HFFc6 (cell line): ENCODE results near the gene RILP. TPM values are rescaled to one million over a fixed set of nuclear protein-coding genes. Genes with fewer than 3 reads are reported as not detected.

ENCODE experiments used
- DNase-seq: peaks from one replicate; pipeline ENCODE4 v3.0.0-alpha.2; 2018
- H3K27ac Mint-ChIP-seq: 2 replicates; pipeline ENCODE4 v1.8.0; 2020; ENCODE audit warnings: mild to moderate bottlenecking, mixed read lengths
- H3K27me3 Mint-ChIP-seq: 2 replicates; pipeline ENCODE4 v1.8.0; 2021; ENCODE audit warnings: mild to moderate bottlenecking, moderate library complexity, mixed read lengths; ENCODE audit not compliant: insufficient read depth
- H3K36me3 Mint-ChIP-seq: 2 replicates; pipeline ENCODE4 v1.8.0; 2021; ENCODE audit warnings: low read depth, mixed read lengths
- H3K4me1 Mint-ChIP-seq: 2 replicates; pipeline ENCODE4 v1.8.0; 2020; ENCODE audit warnings: low read depth, mixed read lengths
- H3K4me3 Mint-ChIP-seq: 2 replicates; pipeline ENCODE4 v1.8.0; 2020; ENCODE audit warnings: mild to moderate bottlenecking, moderate library complexity, mixed read lengths
- H3K9me3 Mint-ChIP-seq: 2 replicates; pipeline ENCODE4 v1.8.0; 2020; ENCODE audit warnings: mild to moderate bottlenecking, mixed read lengths
- total RNA-seq, 6 experiments: library from RNA; stranded (reverse); fragmentation: NEBNext Ultra II Directional; extraction: Animal tissue kit (Norgen Biotek cat#: 25700); gene quantifications; 2 replicates in 1 of 6; 3 replicates in 5 of 6; pipeline ENCODE4 v1.2.3, GENCODE V29; 2021
- TF ChIP-seq, protein P1 (sequence below): fragments of 200-600 bp; sonication (generic); IDR thresholded peaks from 2 replicates; pipeline ENCODE4 v1.5.0; 2021; ENCODE audit warnings: antibody characterized with exemption, mild to moderate bottlenecking

The RILP gene
- total RNA-seq, 6 experiments from 2014 or later = 4.6 to 6.5 (median 5.0) TPM

DNA sequence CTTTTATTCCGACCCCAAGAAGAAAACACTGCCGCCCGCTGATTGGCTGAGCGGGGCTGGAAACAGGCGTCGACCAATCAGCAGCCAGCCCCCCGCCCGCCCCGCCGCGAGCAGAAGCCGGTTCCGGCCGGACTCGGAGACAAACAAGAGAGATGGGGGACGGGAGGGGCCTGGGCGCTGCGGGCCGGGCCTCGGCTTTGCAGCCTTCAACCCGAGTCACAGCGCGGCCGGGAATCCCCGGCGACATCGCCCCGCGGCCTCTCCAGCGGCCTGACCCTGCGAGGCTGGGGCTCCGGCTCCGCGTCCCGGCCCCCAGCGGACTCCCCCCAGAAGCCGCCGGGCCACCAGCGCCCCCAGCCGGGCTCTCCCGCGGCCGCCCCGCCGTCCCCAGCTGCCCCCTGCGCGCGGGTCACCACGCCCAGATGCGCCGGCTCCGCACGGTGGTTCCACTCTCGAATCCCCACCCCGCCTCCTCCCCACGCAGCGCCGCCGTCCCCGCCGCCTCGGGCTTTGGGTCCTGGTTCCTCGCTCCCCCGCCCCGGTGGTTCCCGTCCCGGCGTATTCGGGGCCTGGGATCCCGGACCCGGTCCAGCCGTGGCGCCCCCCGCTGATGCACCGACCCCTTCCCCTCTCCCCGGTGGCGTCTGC lies 20.7 kb downstream of the RILP start:
- H3K9me3 Mint-ChIP-seq = no peaks in the 10 kb centered on the region
- H3K4me3 Mint-ChIP-seq = peak overlapping the region; percentile 87
- peak; percentile 89 for DNase-seq
- H3K4me1 Mint-ChIP-seq = peaks cover 26% of the 10 kb centered on the region
- peaks cover 20% of the 10 kb centered on the region for H3K27me3 Mint-ChIP-seq
- peak overlapping the region; percentile 88 for H3K27ac Mint-ChIP-seq
- H3K36me3 Mint-ChIP-seq = no peaks in the 10 kb centered on the region
- TF ChIP-seq, protein P1, sequence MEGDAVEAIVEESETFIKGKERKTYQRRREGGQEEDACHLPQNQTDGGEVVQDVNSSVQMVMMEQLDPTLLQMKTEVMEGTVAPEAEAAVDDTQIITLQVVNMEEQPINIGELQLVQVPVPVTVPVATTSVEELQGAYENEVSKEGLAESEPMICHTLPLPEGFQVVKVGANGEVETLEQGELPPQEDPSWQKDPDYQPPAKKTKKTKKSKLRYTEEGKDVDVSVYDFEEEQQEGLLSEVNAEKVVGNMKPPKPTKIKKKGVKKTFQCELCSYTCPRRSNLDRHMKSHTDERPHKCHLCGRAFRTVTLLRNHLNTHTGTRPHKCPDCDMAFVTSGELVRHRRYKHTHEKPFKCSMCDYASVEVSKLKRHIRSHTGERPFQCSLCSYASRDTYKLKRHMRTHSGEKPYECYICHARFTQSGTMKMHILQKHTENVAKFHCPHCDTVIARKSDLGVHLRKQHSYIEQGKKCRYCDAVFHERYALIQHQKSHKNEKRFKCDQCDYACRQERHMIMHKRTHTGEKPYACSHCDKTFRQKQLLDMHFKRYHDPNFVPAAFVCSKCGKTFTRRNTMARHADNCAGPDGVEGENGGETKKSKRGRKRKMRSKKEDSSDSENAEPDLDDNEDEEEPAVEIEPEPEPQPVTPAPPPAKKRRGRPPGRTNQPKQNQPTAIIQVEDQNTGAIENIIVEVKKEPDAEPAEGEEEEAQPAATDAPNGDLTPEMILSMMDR = peak; percentile 75

DNA sequence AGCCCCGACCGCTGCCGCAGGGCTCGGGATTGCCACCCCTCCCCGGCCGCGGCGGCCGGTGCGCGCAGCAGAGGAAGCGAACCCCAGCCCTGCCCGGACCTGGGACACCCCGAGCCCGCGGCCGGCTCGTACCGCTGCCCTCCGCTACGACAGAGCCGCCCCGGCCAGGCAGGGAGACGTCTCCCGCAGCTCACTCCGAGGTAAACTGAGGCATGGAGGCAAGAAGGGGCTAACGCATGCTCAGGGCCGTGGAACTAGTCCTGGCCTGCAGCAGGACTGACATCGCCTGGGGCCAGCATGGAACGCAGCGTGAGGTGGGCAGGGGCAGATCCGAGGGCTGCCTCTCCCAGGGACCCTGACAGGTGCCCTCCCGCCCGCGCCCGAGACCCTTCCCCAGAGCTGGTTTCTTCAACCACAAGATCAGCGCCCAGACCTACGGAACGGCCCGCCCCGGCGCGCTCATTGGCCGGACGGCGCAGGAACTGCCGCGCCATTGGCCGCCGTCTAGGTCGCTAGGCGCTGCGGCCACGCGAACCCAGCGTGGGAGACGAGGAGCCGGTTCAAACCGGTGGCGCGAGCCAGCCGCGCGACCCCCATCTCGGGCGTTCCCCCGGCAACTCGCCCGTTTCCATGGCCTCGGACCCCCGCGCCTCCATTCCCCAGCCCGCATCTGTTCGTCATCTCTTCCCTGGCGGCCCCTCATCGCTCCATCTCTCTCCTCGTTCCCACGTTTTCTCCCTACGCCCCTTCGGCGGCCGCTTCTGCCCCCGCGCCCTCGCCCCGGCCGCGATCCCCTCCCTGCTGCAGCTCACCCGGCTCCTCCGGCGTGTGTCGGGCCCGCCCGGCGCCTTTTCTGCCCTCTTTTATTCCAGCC lies 21.4 kb downstream of the RILP start, which contains the start of gene SLC43A2:
Gene SLC43A2, minus strand, starts transcription at position 853 of the 874 bp plus-strand sequence. CDS start 960 bp downstream, outside the sequence.
- Mint-ChIP-seq H3K4me1 (peaks cover 26% of the 10 kb centered on the region), H3K27me3 (peaks cover 20% of the 10 kb centered on the region), H3K4me3 (peak within 1 kb of the TSS; percentile 87), H3K27ac (peak within 1 kb of the TSS; percentile 88), H3K36me3 (no peaks in the 10 kb centered on the region), H3K9me3 (no peaks in the 10 kb centered on the region)
- TF ChIP-seq, protein P1 = no peak; the same call in 1 of the 2 replicates
- peak; percentile 52 for DNase-seq

DNA sequence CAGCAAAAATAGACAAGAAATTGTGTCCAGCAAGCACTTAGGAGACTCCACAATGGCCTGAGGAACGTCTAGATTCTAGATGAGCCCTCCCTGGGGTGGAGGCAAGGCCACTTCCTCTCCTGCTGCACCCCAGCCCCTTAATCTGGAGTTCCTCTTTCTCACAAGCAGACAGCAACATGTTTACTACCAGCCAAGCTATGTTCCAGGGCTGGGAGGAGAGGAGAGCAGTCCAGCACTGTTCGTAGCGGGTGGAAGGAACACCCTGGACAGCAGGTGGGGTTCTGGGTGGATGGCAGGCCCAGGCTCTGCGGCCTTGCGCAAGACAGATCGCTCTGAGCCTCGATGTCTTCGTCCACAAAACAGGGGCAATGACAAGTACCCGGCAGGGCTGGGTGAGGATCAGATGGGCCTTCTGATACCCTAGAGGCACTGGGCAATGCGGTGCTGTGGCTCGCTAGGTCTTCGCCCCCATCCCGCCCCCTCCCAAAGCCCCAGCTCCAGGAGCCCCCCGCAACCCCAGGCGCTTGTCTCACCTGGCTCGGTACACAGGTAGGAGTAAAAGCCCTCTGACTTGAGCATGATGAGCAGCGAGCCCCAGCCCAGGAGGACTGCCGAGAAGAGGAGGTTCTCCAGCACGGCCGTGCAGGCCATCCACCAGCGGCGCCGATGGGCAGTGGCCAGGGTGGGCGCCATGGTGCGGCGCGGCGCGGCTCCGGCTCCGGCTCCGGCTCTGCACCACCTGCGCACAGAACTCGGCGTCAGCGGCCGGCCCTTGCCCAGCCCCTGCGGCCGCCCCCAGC lies 22.3 kb downstream of the RILP start:
- peak overlapping the region; percentile 79 for H3K4me3 Mint-ChIP-seq
- H3K27me3 Mint-ChIP-seq = peaks cover 20% of the 10 kb centered on the region
- H3K36me3 Mint-ChIP-seq = no peaks in the 10 kb centered on the region
- no peak for DNase-seq
- no peak overlapping the region for H3K27ac Mint-ChIP-seq
- no peaks in the 10 kb centered on the region for H3K9me3 Mint-ChIP-seq
- H3K4me1 Mint-ChIP-seq = peaks cover 26% of the 10 kb centered on the region
- TF ChIP-seq, protein P1 = no peak; the same call in 1 of the 2 replicates

DNA sequence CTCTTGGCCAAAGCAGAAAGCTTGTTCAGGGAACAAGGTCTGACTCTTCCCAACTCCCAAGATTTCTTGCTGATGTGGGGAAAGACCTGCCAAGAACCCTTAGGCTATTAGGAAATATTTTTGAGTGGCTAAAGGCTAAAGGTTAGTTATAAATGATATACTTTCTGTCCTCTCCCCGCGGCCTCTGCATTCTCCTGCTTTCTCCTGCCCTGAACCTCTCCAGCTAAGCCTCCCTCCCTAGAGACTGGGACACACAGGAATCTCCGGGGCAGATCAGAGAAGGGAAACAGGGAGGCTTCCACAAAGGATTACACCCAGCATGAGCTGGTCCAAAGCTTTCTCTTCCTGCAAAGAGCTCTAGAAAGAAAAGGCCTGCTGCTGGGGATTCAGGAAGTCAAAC lies 23.3 kb downstream of the RILP start:
- no peak overlapping the region for H3K4me3 Mint-ChIP-seq
- H3K27ac Mint-ChIP-seq = peak overlapping the region; percentile 6; the same call in 1 of the 2 replicates

DNA sequence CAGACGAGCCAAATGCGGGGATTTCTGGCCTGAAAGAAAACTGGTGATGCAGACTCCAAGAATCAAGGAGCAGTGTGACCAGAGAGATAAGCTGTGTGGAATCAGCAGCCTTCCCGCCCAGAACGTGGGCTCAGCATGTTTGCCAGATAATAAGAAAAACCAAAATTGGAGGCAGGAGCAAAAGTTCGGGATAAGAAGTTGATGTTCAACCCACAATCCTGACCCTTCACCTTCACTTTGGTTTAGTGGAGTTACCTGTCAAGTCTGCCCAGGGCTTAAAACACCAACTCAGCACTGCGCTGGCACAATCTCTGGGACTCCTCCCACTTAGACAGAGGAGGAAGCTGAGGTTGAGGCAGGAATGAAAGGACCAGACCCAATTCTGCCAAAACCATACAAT lies 24.1 kb downstream of the RILP start:
- no peak overlapping the region for H3K27ac Mint-ChIP-seq
- peaks cover 18% of the 10 kb centered on the region for H3K27me3 Mint-ChIP-seq
- peaks cover 26% of the 10 kb centered on the region for H3K4me1 Mint-ChIP-seq
- H3K36me3 Mint-ChIP-seq = no peaks in the 10 kb centered on the region
- TF ChIP-seq, protein P1 = no peak
- H3K4me3 Mint-ChIP-seq = no peak overlapping the region
- no peaks in the 10 kb centered on the region for H3K9me3 Mint-ChIP-seq
- DNase-seq = no peak

More for the DNA sequence above, 23.3 kb downstream of the RILP start:
- TF ChIP-seq, protein P1 = no peak
- DNase-seq = no peak
- H3K9me3 Mint-ChIP-seq = no peaks in the 10 kb centered on the region
- peaks cover 17% of the 10 kb centered on the region for H3K27me3 Mint-ChIP-seq
- no peaks in the 10 kb centered on the region for H3K36me3 Mint-ChIP-seq
- H3K4me1 Mint-ChIP-seq = peaks cover 26% of the 10 kb centered on the region
